Muscle layer of colon (tissue), 2 donors: ENCODE results near the gene CPTP.
A peak's percentile ranks its signal among the peaks of the same experiment; 100 is the strongest.

ENCODE experiments used
- H3K27ac ChIP-seq: one replicate; pipeline ENCODE4 v1.7.0; 2013; ENCODE audit warnings: low read depth, mild to moderate bottlenecking, low read length, moderate library complexity
- H3K27me3 ChIP-seq, 2 donors: one replicate each; pipeline ENCODE4 v1.7.0; 2013; ENCODE audit warnings: low read length in 2 of 2, mild to moderate bottlenecking in 2 of 2; ENCODE audit not compliant: insufficient read depth in 2 of 2, control insufficient read depth in 1 of 2
- H3K36me3 ChIP-seq: one replicate; pipeline ENCODE4 v1.7.0; 2013; ENCODE audit warnings: mild to moderate bottlenecking, low read length; ENCODE audit not compliant: insufficient read depth
- H3K4me1 ChIP-seq: one replicate; pipeline ENCODE4 v1.7.0; 2013; ENCODE audit warnings: mild to moderate bottlenecking, low read length; ENCODE audit not compliant: insufficient read depth
- H3K4me3 ChIP-seq, 2 donors: one replicate each; pipeline ENCODE4 v1.7.0; 2013; ENCODE audit warnings: low read length in 2 of 2, low read depth in 1 of 2, mild to moderate bottlenecking in 1 of 2, moderate library complexity in 1 of 2
- H3K9ac ChIP-seq: one replicate; pipeline ENCODE4 v1.7.0; 2013; ENCODE audit warnings: low read length
- H3K9me3 ChIP-seq: one replicate; pipeline ENCODE4 v1.7.0; 2013; ENCODE audit warnings: mild to moderate bottlenecking, low read length
- donor health status: abdominal sarcoma.
- donor health status: Adenocarcinoma of cecum.

The CPTP gene

GRCh38 chr1:1344655-1345361, 20.2 kb downstream of the CPTP start:
- no peak overlapping the region for H3K4me3 ChIP-seq
- H3K9ac ChIP-seq = no peak overlapping the region
- no peaks in the 10 kb centered on the region for H3K27me3 ChIP-seq
- no peak overlapping the region for H3K27ac ChIP-seq
- peaks cover 17% of the 10 kb centered on the region for H3K36me3 ChIP-seq
- H3K9me3 ChIP-seq = no peaks in the 10 kb centered on the region
- peaks cover 18% of the 10 kb centered on the region for H3K4me1 ChIP-seq

- Histone ChIP-seq H3K36me3 (peaks cover 13% of the 10 kb centered on the region), H3K4me3 (no peak overlapping the region), H3K9me3 (no peaks in the 10 kb centered on the region), H3K27me3 (no peaks in the 10 kb centered on the region), H3K27ac (no peak overlapping the region), H3K9ac (no peak overlapping the region), H3K4me1 (peaks cover 18% of the 10 kb centered on the region)
Measured at GRCh38 chr1:1345384-1345783, 20.8 kb downstream of the CPTP start.

GRCh38 chr1:1345860-1346500, 21.4 kb downstream of the CPTP start:
- H3K4me3 ChIP-seq = peak overlapping the region in 1 of 2 donors; percentile 23
- peak overlapping the region; percentile 53 for H3K9ac ChIP-seq
- peaks cover 8% of the 10 kb centered on the region for H3K36me3 ChIP-seq
- H3K27ac ChIP-seq = no peak overlapping the region
- peaks cover 18% of the 10 kb centered on the region for H3K4me1 ChIP-seq
- H3K9me3 ChIP-seq = no peaks in the 10 kb centered on the region
- no peaks in the 10 kb centered on the region for H3K27me3 ChIP-seq

- no peaks in the 10 kb centered on the region for H3K27me3 ChIP-seq
- H3K9ac ChIP-seq = peak overlapping the region; percentile 53
- peak overlapping the region in 1 of 2 donors; percentile 23 for H3K4me3 ChIP-seq
- no peak overlapping the region for H3K27ac ChIP-seq
- H3K9me3 ChIP-seq = no peaks in the 10 kb centered on the region
- H3K4me1 ChIP-seq = peaks cover 19% of the 10 kb centered on the region
- H3K36me3 ChIP-seq = peaks cover 2% of the 10 kb centered on the region
Measured at GRCh38 chr1:1346501-1346890, 21.9 kb downstream of the CPTP start.

GRCh38 chr1:1347026-1347595, 22.5 kb downstream of the CPTP start:
- H3K4me3 ChIP-seq = peak overlapping the region in 1 of 2 donors; percentile 67
- H3K9me3 ChIP-seq = no peaks in the 10 kb centered on the region
- peaks cover 3% of the 10 kb centered on the region for H3K36me3 ChIP-seq
- H3K27me3 ChIP-seq = no peaks in the 10 kb centered on the region
- peaks cover 25% of the 10 kb centered on the region for H3K4me1 ChIP-seq
- no peak overlapping the region for H3K27ac ChIP-seq
- peak overlapping the region; percentile 53 for H3K9ac ChIP-seq

- peaks cover 10% of the 10 kb centered on the region for H3K36me3 ChIP-seq
- H3K27ac ChIP-seq = peak overlapping the region; percentile 83
- no peaks in the 10 kb centered on the region for H3K9me3 ChIP-seq
- H3K4me1 ChIP-seq = peaks cover 32% of the 10 kb centered on the region
- H3K4me3 ChIP-seq = peak overlapping the region; percentile 57 to 67
- peak overlapping the region; percentile 57 for H3K9ac ChIP-seq
- H3K27me3 ChIP-seq = peaks cover 0 to 1% of the 10 kb centered on the region in 2 donors
Measured at GRCh38 chr1:1347663-1348419, 23.2 kb downstream of the CPTP start.

GRCh38 chr1:1348420-1349255, 24.0 kb downstream of the CPTP start:
- peaks cover 17% of the 10 kb centered on the region for H3K36me3 ChIP-seq
- H3K27me3 ChIP-seq = peaks cover 0 to 6% of the 10 kb centered on the region in 2 donors
- H3K9me3 ChIP-seq = no peaks in the 10 kb centered on the region
- H3K4me3 ChIP-seq = peak overlapping the region; percentile 57 to 67
- peak overlapping the region; percentile 83 for H3K27ac ChIP-seq
- peaks cover 34% of the 10 kb centered on the region for H3K4me1 ChIP-seq
- peak overlapping the region; percentile 57 for H3K9ac ChIP-seq

- peak within 1 kb of the TSS; percentile 57 to 67 for H3K4me3 ChIP-seq
- no peaks in the 10 kb centered on the region for H3K9me3 ChIP-seq
- H3K27ac ChIP-seq = peak within 1 kb of the TSS; percentile 83
Measured at GRCh38 chr1:1349256-1350012, 24.8 kb downstream of the CPTP start, which contains the start of gene DVL1. Gene DVL1, minus strand, starts transcription at chr1:1349418. Its CDS starts 353 bp downstream, at chr1:1349065.

GRCh38 chr1:1351511-1352427, 27.2 kb downstream of the CPTP start:
- Histone ChIP-seq H3K4me1 (peaks cover 24% of the 10 kb centered on the region), H3K36me3 (peaks cover 18% of the 10 kb centered on the region), H3K9ac (no peak overlapping the region), H3K27ac (peak overlapping the region; percentile 39), H3K9me3 (no peaks in the 10 kb centered on the region), H3K4me3 (no peak overlapping the region), H3K27me3 (peaks cover 0 to 6% of the 10 kb centered on the region in 2 donors)

More at GRCh38 chr1:1349256-1350012, 24.8 kb downstream of the CPTP start, which contains the start of gene DVL1:
- Histone ChIP-seq H3K9ac (peak within 1 kb of the TSS; percentile 57), H3K36me3 (peaks cover 18% of the 10 kb centered on the region), H3K27me3 (peaks cover 0 to 6% of the 10 kb centered on the region in 2 donors), H3K4me1 (peaks cover 39% of the 10 kb centered on the region)
